SU-DHL-6 (cell line): ENCODE data around the gene FRG2.

Source experiments
- CTCF ChIP-seq: fragments of 200-600 bp; sonication (generic); IDR thresholded peaks from one replicate; pipeline ENCODE4 v1.5.1; 2017; ENCODE audit warnings: antibody characterized with exemption, mild to moderate bottlenecking, low read length, moderate library complexity; ENCODE audit not compliant: insufficient read depth, poor library complexity, severe bottlenecking
- EZH2phosphoT487 ChIP-seq: fragments of 200-600 bp; sonication (generic), shearing (Covaris generic); conservative IDR thresholded peaks from 2 replicates; pipeline ENCODE4 v1.6.1; 2018; ENCODE audit warnings: mild to moderate bottlenecking, antibody characterized with exemption, low read length, moderate library complexity, mixed read lengths

DNA sequence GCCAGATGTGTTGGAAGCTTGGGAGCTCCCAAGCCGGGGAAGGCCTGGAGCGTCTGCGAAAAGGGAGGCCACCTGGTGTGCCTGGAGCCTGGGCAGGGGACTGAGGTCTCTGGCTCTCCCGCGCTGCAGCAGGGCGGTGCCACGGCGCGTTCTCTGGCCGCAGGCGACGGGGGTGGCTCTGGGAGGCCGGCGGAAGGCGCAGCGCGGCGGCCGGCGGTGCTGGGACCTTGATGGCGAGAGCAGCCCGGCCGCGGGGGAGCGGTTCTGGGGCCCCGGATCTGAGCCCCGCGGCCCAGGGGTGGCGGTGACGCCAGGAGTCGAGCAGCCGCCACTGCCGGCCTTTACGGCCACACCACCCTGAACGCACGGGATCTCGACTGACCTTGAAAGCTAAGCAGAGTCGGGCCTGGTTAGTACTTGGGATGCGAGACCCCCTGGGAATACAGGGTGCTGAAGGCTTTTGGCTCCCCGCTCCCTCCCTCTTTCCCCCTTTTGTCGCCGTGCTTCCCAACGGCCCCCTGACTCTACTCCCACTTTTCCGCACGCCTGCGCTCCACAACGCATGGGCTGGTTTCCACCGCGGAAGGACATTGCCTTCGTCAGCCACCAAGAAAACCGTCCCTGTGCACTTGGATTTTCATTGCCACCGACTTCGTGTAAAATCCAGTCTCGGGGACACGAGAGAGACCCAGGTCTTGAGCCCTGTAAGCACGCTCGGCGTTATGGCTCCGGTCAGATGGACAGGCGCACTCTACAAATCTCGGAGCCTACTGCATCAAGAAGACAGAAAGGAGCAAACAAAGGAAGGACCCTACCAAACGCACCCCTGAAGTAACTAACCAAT lies 9.5 kb downstream of the FRG2 start:
- TF ChIP-seq CTCF: no peak
- TF ChIP-seq EZH2phosphoT487: no peak
